ENCODE measurements around the gene MRPS22.

DNA sequence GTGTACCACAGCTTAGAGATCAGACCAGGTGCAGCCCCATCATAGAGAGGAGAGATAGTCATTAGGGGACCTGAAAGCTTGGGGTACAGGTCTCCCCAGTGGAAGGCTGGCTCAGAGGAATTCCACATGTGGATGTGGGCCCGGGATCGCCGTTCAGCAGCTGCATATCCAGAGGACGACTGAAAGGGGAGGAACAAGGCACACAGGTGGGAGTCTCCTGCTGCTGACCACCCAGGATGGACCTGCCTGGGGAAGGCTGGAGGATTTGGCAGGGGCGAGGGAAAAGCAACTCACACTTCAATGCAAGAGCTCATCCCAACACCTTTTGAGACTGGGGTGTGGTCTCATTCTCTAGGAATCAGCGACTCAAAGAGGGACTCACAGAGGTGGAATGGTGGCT, 25.0 kb upstream of the MRPS22 start:
- no peak for TF ChIP-seq TAF1 (IDR thresholded peaks at IDR 0.05; ENCODE audit: borderline replicate concordance, insufficient read depth, low read length)
- TF ChIP-seq POLR2AphosphoS5 (IDR thresholded peaks at IDR 0.05; ENCODE audit: low read depth, low read length) = no peak
